NT2/D1 (cell line): ENCODE measurements around the gene REPS2.

Experiments used
- SUZ12 ChIP-seq: IDR thresholded peaks from 2 replicates; pipeline ENCODE4 v1.6.1; 2011; ENCODE audit not compliant: insufficient read length, insufficient read depth; ENCODE audit errors: extremely low read depth
- YY1 ChIP-seq: IDR thresholded peaks from 2 replicates; pipeline ENCODE4 v1.6.1; 2011; ENCODE audit not compliant: insufficient read length, insufficient read depth
- ZNF274 ChIP-seq: IDR thresholded peaks from 2 replicates; pipeline ENCODE4 v1.6.1; 2011; ENCODE audit warnings: mild to moderate bottlenecking, low read depth, low read length

- TF ChIP-seq YY1 (no peak), ZNF274 (no peak), SUZ12 (no peak)
Measured at GRCh38 chrX:17077361-17077760, 130.9 kb downstream of the REPS2 start.
